ENCODE data around the gene TENM3.

- no peak for TF ChIP-seq POLR2AphosphoS5 (IDR thresholded peaks at IDR 0.05; ENCODE audit: borderline replicate concordance, low read depth, low read length)
- TF ChIP-seq EZH2 (IDR thresholded peaks at IDR 0.05), result no peak
Observed at GRCh38 chr4:182227611-182228010, 15.6 kb upstream of the TENM3 start.
